IPS DF 4.7 (cell line): ENCODE results near the gene MNS1.
"Not testable (repeated sequence)": the region's sequence is repeated elsewhere in the genome, so short reads cannot be mapped to it uniquely, and the experiment has no call there.

Experiments used
- DNase-seq: peaks from one replicate; pipeline ENCODE4 v3.0.0-alpha.2; 2013; ENCODE audit warnings: low spot score; ENCODE audit errors: extremely low read depth

The MNS1 gene

DNA sequence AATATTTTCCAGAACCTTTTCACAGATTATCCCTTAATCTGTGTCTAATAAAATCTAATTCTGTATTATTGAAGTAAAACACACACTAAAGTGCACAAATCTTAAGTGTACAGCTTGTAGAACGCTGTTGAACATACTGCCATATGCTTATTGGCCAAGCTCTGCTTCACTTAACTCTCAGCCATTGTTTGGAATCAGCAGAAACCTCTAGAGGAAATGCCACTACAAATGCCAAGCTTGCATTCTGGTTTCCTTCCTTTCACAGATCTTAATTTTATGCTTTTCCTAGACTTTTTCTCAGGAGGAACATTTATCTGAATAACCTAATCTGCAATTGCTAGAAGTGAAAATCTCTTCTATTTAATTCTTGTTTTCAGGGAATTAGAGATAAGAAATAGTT is 10.1 kb downstream of the MNS1 start:
- DNase-seq = no peak

DNA sequence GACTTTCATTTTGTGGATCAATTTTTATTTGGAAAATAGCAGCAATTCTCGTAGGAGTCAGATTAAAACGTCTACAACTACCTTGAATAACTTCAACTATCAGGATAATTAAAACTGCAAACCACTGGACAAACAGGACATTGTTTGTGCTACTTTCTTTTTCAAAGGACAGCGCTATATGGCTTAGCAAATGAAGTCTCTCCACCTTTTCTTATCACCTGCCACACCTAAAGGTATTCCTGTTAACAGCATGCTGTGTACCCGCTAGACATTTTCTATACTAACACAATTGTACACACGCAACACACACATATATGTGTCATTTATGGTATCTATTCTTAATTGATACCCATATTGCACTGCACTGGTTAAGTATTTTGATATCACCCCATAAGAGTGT is 19.2 kb downstream of the MNS1 start:
- DNase-seq = no peak

DNA sequence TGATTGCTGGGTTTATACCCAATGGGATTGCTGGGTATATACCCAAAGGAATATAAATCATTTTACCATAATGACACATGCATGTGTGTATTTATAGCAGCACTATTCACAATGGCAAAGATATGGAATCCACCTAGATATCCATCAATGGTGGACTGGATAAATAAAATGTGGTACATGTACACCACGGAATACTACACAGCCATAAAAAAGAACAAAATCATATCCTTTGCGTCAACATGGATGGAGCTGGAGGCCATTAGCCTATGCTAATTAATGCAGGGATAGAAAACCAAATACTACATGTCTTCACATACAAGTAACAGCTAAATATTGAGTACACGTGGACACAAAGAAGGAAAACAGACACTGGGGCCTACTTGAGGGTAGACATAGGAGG is 22.6 kb downstream of the MNS1 start:
- DNase-seq = no peak

DNA sequence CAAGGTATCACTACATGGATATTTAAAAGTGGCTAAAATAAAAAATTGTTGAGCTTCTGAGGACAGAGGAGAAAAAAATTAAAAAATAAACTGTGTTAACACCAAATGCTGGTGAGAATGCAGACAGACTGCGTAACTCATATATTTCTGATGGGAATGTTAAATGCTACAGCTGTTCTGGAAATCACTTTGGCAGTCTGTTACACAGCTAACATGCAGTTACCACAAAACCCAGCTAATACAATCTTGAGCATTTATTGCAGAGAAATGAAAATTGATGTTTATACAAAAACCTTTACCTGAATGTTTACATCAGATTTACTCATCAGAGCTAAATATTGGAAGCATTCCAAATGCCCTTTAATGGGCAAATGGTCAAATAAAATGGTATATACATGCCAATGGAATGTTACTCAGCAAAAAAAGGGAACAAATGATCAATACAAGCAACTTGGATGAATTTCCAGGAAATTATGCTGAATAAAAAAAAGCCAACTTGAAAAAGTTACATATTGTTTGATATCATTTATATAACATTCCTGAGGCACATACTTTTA is 24.6 kb downstream of the MNS1 start:
- DNase-seq = no peak

DNA sequence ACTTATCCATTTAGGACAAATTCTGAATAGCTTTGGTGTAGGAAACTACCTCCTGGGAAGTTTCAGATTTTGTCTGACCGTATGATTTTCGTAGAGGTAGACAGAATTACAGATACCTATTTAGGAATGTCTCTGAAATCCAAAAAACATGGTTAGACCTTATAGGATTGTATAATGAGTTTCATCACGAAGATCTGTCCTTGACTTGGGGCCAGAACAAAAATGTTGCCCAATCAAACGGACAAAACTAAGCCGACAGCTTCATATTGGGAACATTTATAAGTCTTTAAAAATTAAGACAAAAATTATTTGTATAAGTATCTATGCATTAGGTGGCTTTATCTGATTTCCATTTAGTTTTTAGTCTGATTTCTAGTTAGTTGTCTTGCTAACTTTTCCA is 32.6 kb downstream of the MNS1 start:
- no peak for DNase-seq

DNA sequence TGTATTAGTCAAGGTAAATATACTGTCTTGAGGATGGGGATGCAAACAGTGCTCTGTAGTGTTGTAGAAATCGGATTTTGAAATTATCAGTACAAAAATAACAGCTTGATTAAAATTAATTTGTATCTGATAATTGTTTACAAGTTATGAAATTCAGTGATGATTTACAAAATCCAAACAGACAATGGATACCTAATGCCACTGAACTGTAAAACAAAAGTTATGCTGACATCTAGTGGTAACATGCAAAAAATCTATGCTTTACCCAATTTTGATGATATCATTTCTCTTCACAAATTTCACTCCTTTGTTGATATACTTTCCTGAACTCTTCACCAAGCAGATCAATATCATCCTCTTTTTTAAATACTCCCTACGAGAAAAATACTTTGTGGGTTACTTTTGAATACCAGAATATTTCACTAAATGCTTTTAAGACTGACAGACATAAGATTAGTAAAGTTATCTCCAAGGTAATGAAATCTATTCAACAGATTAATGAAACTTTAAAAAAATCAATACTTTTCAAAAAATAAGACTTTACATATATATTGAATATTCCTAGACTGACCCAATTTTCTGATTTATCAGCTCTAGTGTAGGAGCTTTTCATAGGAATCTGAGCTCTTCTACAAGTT is 36.0 kb downstream of the MNS1 start:
- no peak for DNase-seq

DNA sequence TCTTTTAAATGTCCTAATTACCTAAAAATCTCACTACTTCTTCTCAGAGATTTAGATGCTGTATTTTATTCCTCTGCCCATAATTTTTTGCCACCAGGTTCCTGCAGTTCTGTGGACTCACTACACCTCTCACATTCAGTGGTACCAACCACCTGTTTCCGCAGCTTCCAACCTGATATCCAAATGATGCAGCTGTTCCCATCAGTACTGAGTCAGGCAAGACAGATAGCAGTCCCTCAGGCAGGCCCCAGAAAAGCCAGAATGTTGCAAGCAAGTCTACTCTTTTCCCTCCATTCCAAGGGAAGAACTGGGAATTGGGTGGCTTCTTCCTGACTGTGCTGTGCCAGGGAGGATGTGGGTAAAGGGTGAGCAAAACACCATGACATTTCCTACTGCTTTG is 39.0 kb downstream of the MNS1 start:
- DNase-seq = no peak

DNA sequence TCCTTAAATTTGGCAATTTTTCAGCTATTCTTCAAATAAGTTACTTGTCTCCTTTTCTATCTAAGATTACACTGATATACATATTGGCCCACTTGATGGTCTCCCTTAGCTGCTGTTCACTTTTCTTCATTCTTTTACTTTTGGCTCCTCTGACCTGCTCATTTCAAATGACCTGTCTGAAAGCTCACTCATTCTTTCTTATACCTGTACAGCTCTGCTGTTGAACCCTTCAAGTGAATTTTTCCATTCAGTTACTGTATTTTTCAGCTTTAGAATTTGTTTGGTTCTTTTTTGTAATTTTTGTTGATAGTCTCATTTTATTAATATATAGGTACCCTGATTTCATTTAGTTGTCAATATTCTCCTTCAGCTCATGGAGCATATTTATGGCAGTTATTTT is 39.7 kb downstream of the MNS1 start:
- no peak for DNase-seq

DNA sequence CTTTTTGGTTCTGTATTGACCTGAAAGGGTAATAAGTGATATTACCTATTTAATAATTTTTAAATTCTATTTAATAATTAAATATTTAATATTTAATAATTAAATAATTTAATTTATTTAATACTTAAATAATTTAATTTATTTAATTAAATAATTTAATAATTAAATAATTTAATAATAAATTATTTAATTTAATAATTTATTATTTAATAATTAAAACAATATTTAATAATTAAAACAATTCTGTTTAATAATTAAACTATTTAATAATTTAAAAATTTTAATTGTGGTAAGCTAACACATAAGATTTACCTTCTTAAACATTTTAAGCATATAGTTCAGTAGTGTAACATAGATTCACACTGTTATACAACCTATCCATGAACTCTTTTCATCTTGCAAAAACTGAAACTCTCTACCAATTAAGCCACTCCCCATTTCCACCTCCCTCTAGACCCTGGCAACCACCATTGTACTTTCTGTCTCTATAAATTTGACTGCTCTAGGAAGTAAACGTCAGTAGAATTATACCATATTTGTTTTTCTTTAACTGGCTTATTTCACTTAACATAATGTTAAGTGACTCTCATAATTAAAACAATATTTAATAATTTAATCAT is 51.7 kb downstream of the MNS1 start:
- not testable (repeated sequence) for DNase-seq

DNA sequence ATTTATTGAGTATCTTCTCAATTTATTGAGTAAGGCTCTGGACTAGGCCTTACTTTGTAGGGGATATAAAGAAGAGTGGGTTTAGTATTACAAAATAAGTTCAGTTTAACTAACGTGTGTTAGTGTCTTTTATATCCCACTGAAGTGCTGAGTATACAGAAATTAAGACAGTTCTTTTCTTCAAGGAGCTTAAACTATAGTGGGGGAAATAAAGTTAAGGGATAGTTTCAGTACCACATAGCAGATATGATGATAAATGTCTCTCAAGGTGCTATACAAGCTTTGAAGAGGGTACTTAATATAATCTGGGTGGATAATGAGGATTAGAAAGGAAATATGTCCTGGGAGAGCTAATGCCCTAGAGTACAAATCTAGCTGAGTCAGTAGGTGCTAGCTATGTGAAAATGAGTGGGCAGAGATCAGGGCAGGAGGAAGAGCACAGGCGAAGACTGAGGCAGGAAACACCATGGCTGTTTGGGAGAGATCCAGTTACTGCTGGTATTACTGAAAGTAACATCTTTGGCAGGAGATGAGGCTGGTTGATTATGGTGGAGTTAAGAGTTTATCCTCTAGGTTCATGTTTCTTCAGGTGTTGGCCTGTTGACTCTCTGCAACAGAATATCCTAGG is 53.7 kb downstream of the MNS1 start:
- no peak for DNase-seq

DNA sequence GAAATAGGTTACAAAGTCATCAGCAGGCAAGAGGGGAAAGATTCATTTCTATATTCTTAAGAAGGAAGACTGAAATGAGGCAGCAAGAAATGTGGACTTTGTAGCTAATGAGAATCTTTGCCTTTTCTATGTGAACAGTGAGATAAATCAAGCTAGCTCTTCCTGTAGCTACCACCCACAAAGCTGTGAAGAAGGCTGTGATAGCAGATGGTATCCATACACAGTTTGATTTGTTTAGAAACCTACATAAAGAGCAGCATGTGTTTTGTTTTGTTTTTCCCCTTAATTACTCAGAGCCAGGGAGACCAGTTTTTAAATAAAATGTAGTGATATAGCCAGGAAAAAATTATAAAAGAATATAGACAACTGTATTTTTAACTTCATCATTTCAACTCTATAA is 54.2 kb downstream of the MNS1 start:
- DNase-seq = no peak

DNA sequence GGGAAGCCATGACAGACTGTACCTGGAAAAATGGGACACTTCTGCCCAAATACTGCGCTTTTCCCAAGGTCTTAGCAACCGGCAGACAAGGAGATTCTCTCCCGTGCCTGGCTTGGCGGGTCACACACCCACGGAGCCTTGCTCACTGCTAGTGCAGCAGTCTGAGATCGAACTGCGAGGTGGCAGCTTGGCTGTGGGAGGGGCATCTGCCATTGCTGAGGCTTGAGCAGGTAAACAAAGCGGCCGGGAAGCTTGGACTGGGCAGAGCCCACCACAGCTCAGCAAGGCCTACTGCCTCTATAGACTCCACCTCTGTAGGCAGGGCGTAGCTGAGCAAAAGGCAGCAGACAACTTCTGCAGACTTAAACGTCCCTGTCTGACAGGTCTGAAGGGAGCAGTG is 65.7 kb downstream of the MNS1 start:
- DNase-seq = not testable (repeated sequence)

DNA sequence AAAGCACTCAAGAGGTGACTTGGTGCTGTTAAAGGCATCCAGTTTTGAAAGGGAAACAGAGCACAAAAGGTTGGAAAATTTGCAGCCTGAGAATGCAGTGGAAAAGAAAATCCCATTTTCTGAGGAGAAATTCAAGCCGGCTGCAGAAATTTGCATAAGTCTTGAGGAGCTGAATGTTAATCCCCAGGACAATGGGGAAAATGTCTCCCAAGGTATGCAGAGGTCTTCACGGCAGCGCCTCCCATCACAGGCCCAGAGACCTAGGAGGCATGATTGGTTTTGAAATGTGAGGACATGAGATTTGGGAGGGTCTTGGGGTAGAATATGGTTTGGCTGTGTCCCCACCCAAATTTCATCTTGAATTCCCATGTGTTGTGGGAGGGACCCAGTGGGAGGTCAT is 67.6 kb downstream of the MNS1 start:
- not testable (repeated sequence) for DNase-seq

DNA sequence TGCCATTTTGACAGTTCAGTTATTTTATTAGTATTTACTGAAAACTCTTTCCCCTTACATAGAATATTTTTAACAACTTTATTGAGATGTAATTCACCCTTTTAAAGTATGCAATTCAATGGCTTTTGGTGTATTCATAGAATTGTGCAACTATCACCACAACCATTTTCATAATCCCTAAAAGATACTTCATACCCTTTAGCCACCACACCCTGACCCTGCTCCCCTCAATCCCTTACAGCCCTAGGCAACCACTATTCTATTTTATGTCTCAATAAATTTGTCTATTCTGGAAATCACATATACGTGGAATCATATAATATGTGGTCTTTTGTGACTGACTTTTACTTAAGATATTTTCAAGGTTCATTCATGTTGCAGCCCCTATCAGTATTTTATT is 70.0 kb downstream of the MNS1 start:
- no peak for DNase-seq

DNA sequence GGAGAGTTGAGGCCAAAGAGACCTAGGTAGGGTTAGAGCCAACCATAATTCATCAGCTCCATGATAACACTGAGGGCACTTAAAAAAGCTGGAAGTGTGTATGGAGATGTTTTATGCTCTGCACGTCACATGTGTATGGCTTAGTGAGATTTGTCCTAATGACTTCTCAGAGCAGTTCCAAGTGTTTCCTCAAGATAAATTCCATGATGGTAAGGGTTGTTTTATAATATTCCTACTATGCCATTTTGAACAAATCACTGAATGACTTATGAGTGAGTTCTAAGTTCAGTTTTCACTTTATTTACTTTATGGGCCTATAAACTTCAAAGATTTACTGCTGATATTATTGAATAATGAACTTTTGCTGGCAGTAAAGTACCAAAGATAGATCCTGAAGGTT is 71.7 kb downstream of the MNS1 start:
- no peak for DNase-seq

DNA sequence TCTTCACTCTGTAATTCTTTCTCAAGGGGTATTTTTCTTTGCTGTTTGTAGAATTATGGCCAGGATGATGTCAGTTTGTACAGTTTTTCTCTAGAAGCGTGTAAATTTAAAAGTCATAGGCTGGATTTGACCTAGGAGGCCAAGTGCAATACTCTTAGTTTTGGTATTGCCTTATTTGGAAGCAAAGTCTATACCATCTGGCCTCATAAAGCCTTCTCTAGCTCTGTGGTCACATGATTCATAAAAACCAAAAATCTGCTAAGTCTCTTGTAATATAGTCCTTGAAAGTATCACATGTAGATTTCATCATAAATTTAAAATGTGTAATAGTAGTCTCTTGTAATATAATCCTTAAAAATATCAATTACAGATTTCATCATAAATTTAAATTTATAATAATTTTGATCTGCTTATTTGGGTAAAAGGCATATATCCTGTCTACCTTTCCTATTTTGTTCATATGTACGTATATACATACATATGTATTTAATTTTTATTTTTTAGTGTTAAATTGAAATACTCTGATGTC is 74.1 kb downstream of the MNS1 start:
- no peak for DNase-seq

DNA sequence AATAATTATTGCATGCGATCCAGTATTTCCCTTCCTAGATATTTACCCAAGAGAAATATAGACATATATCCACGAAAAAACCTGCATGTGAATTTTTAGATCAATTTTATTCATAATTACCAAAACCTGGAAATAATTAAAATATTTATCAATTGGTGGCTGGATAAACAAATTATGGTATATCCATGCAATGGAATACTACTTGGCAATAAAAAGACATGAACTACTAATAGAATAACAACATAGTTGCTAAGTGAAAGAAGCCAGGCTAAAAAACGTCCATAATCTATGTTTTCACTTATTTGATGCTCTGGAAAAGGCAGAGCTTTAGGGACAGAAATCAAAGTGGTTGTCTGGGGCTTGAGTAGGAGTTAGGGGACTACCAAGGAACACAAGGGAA is 79.0 kb downstream of the MNS1 start:
- no peak for DNase-seq

DNA sequence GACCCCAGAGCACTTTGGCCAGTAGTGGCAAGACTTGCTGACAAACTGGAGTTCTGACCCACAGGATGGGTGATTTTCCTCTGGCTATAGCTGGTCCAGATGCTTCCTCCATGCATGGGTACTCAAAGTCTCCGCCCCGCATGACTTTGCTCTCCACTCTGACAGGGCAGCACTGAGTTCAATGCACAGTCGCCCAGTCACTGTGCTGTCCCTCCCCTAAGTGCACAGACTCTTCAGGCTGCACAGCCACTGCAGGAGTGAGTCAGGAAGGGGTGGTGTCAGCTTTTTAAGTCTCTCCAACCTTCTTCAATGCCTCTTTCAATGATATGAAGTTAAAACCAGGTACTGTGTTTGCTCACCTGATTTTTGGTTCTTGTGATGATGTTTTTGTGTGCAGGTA is 81.9 kb downstream of the MNS1 start:
- no peak for DNase-seq
